ENCODE results near the gene TEKTIP1.

DNA sequence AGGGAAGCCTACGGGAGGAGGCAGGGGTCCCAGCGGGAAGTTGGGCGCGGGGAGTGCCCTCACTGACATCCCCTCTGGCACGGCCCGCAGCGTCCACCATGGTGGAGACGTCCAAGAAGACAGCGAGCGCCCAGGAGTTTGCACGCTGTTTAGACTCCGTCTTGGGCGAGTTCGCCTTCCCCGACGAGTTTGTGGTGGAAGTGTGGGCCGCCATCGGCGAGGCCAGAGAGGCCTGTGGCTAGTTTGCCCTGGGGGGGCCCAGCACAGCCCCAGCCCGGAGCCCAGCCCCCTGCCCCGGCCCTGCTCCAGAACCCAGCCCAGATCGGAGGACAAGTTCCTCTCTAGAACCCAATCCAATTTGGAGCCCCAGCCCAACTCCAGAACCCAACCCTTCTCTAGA is 51.0 kb downstream of the TEKTIP1 start:
- no peak for TF ChIP-seq CREB1 (IDR thresholded peaks at IDR 0.05; ENCODE audit: low read depth)
- TF ChIP-seq, protein P1, sequence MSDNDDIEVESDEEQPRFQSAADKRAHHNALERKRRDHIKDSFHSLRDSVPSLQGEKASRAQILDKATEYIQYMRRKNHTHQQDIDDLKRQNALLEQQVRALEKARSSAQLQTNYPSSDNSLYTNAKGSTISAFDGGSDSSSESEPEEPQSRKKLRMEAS (IDR thresholded peaks at IDR 0.05): no peak
- no peak for TF ChIP-seq EP300 (IDR thresholded peaks at IDR 0.05; ENCODE audit: borderline replicate concordance)
- TF ChIP-seq EGR1 (IDR thresholded peaks at IDR 0.05): no peak
- TF ChIP-seq, protein P2, sequence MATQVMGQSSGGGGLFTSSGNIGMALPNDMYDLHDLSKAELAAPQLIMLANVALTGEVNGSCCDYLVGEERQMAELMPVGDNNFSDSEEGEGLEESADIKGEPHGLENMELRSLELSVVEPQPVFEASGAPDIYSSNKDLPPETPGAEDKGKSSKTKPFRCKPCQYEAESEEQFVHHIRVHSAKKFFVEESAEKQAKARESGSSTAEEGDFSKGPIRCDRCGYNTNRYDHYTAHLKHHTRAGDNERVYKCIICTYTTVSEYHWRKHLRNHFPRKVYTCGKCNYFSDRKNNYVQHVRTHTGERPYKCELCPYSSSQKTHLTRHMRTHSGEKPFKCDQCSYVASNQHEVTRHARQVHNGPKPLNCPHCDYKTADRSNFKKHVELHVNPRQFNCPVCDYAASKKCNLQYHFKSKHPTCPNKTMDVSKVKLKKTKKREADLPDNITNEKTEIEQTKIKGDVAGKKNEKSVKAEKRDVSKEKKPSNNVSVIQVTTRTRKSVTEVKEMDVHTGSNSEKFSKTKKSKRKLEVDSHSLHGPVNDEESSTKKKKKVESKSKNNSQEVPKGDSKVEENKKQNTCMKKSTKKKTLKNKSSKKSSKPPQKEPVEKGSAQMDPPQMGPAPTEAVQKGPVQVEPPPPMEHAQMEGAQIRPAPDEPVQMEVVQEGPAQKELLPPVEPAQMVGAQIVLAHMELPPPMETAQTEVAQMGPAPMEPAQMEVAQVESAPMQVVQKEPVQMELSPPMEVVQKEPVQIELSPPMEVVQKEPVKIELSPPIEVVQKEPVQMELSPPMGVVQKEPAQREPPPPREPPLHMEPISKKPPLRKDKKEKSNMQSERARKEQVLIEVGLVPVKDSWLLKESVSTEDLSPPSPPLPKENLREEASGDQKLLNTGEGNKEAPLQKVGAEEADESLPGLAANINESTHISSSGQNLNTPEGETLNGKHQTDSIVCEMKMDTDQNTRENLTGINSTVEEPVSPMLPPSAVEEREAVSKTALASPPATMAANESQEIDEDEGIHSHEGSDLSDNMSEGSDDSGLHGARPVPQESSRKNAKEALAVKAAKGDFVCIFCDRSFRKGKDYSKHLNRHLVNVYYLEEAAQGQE (IDR thresholded peaks at IDR 0.05; ENCODE audit: low read depth): no peak

All from Ishikawa (cell line).